ENCODE measurements around the gene C4orf51. TPM values are rescaled to one million over a fixed set of nuclear protein-coding genes. Genes with fewer than 3 reads are reported as not detected.

The C4orf51 gene
- total RNA-seq, 1 donor from 2014 or later = not detected

- no peaks in the 10 kb centered on the region for H3K27me3 Mint-ChIP-seq (ENCODE audit: unreplicated experiment)
- H3K9me3 Mint-ChIP-seq (ENCODE audit: unreplicated experiment) = no peaks in the 10 kb centered on the region
- H3K4me3 Mint-ChIP-seq (ENCODE audit: unreplicated experiment) = no peak overlapping the region
- DNase-seq (ENCODE audit: extremely low spot score, unreplicated experiment) = no peak
- H3K36me3 Mint-ChIP-seq (ENCODE audit: unreplicated experiment) = peaks cover 19% of the 10 kb centered on the region
- H3K4me1 Mint-ChIP-seq (ENCODE audit: unreplicated experiment) = no peaks in the 10 kb centered on the region
- H3K27ac Mint-ChIP-seq (ENCODE audit: unreplicated experiment) = no peak overlapping the region
- no peak for TF ChIP-seq CTCF (IDR thresholded peaks at IDR 0.05)
These were observed 36.7 kb upstream of the C4orf51 start for GRCh38 chr4:145643295-145643694.

GRCh38 chr4:145644699-145645098, 35.2 kb upstream of the C4orf51 start:
- peaks cover 16% of the 10 kb centered on the region for H3K36me3 Mint-ChIP-seq (ENCODE audit: unreplicated experiment)
- no peak for DNase-seq (ENCODE audit: extremely low spot score, unreplicated experiment)
- no peaks in the 10 kb centered on the region for H3K9me3 Mint-ChIP-seq (ENCODE audit: unreplicated experiment)
- no peak overlapping the region for H3K27ac Mint-ChIP-seq (ENCODE audit: unreplicated experiment)
- no peak for TF ChIP-seq CTCF (IDR thresholded peaks at IDR 0.05)
- no peaks in the 10 kb centered on the region for H3K4me1 Mint-ChIP-seq (ENCODE audit: unreplicated experiment)
- no peaks in the 10 kb centered on the region for H3K27me3 Mint-ChIP-seq (ENCODE audit: unreplicated experiment)
- H3K4me3 Mint-ChIP-seq (ENCODE audit: unreplicated experiment) = no peak overlapping the region

- no peaks in the 10 kb centered on the region for H3K27me3 Mint-ChIP-seq (ENCODE audit: unreplicated experiment)
- H3K36me3 Mint-ChIP-seq (ENCODE audit: unreplicated experiment) = peaks cover 29% of the 10 kb centered on the region
- no peak for DNase-seq (ENCODE audit: extremely low spot score, unreplicated experiment)
- H3K4me3 Mint-ChIP-seq (ENCODE audit: unreplicated experiment) = no peak overlapping the region
- no peak for TF ChIP-seq CTCF (IDR thresholded peaks at IDR 0.05)
- H3K27ac Mint-ChIP-seq (ENCODE audit: unreplicated experiment) = no peak overlapping the region
- no peaks in the 10 kb centered on the region for H3K4me1 Mint-ChIP-seq (ENCODE audit: unreplicated experiment)
- H3K9me3 Mint-ChIP-seq (ENCODE audit: unreplicated experiment) = no peaks in the 10 kb centered on the region
These were observed 23.8 kb upstream of the C4orf51 start for GRCh38 chr4:145656156-145656555.

- no peak for TF ChIP-seq CTCF (IDR thresholded peaks at IDR 0.05)
- DNase-seq (ENCODE audit: extremely low spot score, unreplicated experiment) = no peak
- Mint-ChIP-seq H3K27ac (ENCODE audit: unreplicated experiment) (no peak overlapping the region), H3K36me3 (ENCODE audit: unreplicated experiment) (peaks cover 25% of the 10 kb centered on the region), H3K9me3 (ENCODE audit: unreplicated experiment) (peaks cover 5% of the 10 kb centered on the region), H3K27me3 (ENCODE audit: unreplicated experiment) (no peaks in the 10 kb centered on the region), H3K4me3 (ENCODE audit: unreplicated experiment) (no peak overlapping the region), H3K4me1 (ENCODE audit: unreplicated experiment) (no peaks in the 10 kb centered on the region)
These were observed 19.9 kb upstream of the C4orf51 start for GRCh38 chr4:145660064-145660463.

GRCh38 chr4:145663194-145663593, 16.8 kb upstream of the C4orf51 start:
- H3K27ac Mint-ChIP-seq (ENCODE audit: unreplicated experiment) = no peak overlapping the region
- no peak for DNase-seq (ENCODE audit: extremely low spot score, unreplicated experiment)
- H3K4me1 Mint-ChIP-seq (ENCODE audit: unreplicated experiment) = no peaks in the 10 kb centered on the region
- H3K4me3 Mint-ChIP-seq (ENCODE audit: unreplicated experiment) = no peak overlapping the region
- H3K9me3 Mint-ChIP-seq (ENCODE audit: unreplicated experiment) = peaks cover 5% of the 10 kb centered on the region
- no peak for TF ChIP-seq CTCF (IDR thresholded peaks at IDR 0.05)
- H3K27me3 Mint-ChIP-seq (ENCODE audit: unreplicated experiment) = no peaks in the 10 kb centered on the region
- H3K36me3 Mint-ChIP-seq (ENCODE audit: unreplicated experiment) = peaks cover 8% of the 10 kb centered on the region

All from osteocyte (in vitro differentiated cells).